GM12878 (cell line): ENCODE results near the gene SETD1A. TPM values are rescaled to one million over a fixed set of nuclear protein-coding genes. Genes with fewer than 3 reads are reported as not detected.

Source experiments
- ATAC-seq: fragments of 200-7000 bp; cut with Tn5 transposase; 3 replicates; pipeline ENCODE4 v1.9.1; 2020; ENCODE audit warnings: mild to moderate bottlenecking, moderate library complexity
- BruUV-seq: library from RNA; stranded (reverse); fragments of 400-500 nt; replicated peaks from 2 replicates; lab custom pipeline; 2021; lab: Mats Ljungman, UMichigan
- CTCF ChIA-PET: fragments of 300-600 bp; sonication (Branson Sonifier 250); formaldehyde crosslinking; extraction: SDS; loops from one replicate; lab custom pipeline; 2021; ENCODE audit warnings: inconsistent platforms; lab: Yijun Ruan, JAX
- POLR2A ChIA-PET: fragments of 350-600 bp; formaldehyde crosslinking; extraction: SDS; loops from one replicate; lab custom pipeline; 2021; ENCODE audit warnings: inconsistent platforms; lab: Charles Lee
- RAD21 ChIA-PET: fragments of 300-600 bp; sonication (Branson Sonifier 250); formaldehyde crosslinking; loops from one replicate; lab custom pipeline; 2023; ENCODE audit warnings: antibody characterized with exemption; ENCODE audit not compliant: unreplicated experiment; lab: Charles Lee
- SMC1A ChIA-PET: fragments of 300-600 bp; sonication (Branson Sonifier 250); formaldehyde crosslinking; loops from one replicate; lab custom pipeline; 2023; ENCODE audit not compliant: unreplicated experiment, uncharacterized antibody; lab: Charles Lee
- DNase-seq: peaks from one replicate; pipeline ENCODE4 v3.0.0-alpha.2; 2011; ENCODE audit warnings: low read depth, low spot score
- FAIRE-seq: peaks from 3 replicates; lab custom pipeline; 2011; peaks lifted over from hg19 to GRCh38; lab: Jason Lieb, UNC
- H2AFZ ChIP-seq: 2 replicates; pipeline ENCODE4 v1.6.0; 2011; ENCODE audit warnings: low read depth, low read length, control low read depth; ENCODE audit not compliant: control insufficient read depth
- H3K27ac ChIP-seq: 2 replicates; pipeline ENCODE4 v1.5.1; 2011; ENCODE audit warnings: control low read depth; ENCODE audit not compliant: control insufficient read depth, insufficient read depth
- H3K27me3 ChIP-seq, 2 experiments: replicated peaks in 1 of 2; 2 replicates each; pipeline versions ENCODE4 v1.6.0 to v1.6.1; 2011; ENCODE audit warnings: low read length in 1 of 2; ENCODE audit not compliant: control insufficient read depth in 2 of 2, insufficient read depth in 2 of 2
- H3K36me3 ChIP-seq, 2 experiments: 2 replicates each; pipeline ENCODE4 v1.5.1; 2011; ENCODE audit warnings: low read length in 1 of 2; ENCODE audit not compliant: control insufficient read depth in 2 of 2, insufficient read depth in 2 of 2
- H3K4me1 ChIP-seq: 2 replicates; pipeline ENCODE4 v1.6.1; 2011; ENCODE audit warnings: mild to moderate bottlenecking, low read length, moderate library complexity, mixed read lengths; ENCODE audit not compliant: control insufficient read depth, insufficient read depth
- H3K4me2 ChIP-seq: 2 replicates; pipeline ENCODE4 v1.6.0; 2011; ENCODE audit warnings: control low read depth; ENCODE audit not compliant: control insufficient read depth, insufficient read depth
- H3K4me3 ChIP-seq: fragments of 200-600 bp; sonication (generic); 2 replicates; pipeline ENCODE4 v1.5.1; 2016
- H3K79me2 ChIP-seq: 2 replicates; pipeline ENCODE4 v1.6.0; 2011; ENCODE audit warnings: low read length; ENCODE audit not compliant: control insufficient read depth, insufficient read depth
- H3K9ac ChIP-seq: 2 replicates; pipeline ENCODE4 v1.8.0; 2011; ENCODE audit warnings: low read length, control low read depth, mixed read lengths; ENCODE audit not compliant: control insufficient read depth, insufficient read depth
- H3K9me3 ChIP-seq: replicated peaks from 3 replicates; pipeline ENCODE4 v1.5.1; 2011; ENCODE audit warnings: mild to moderate bottlenecking, low read length; ENCODE audit not compliant: control insufficient read depth, insufficient read depth
- H4K20me1 ChIP-seq: 2 replicates; pipeline ENCODE4 v1.6.0; 2011; ENCODE audit not compliant: control insufficient read depth, insufficient read depth
- ATF3 ChIP-seq: IDR thresholded peaks from 2 replicates; pipeline ENCODE4 v1.6.1; 2011; ENCODE audit warnings: low read depth, mild to moderate bottlenecking, low read length, moderate library complexity, borderline replicate concordance; ENCODE audit errors: extremely low read depth
- ESRRA ChIP-seq: IDR thresholded peaks from 2 replicates; pipeline ENCODE4 v1.6.1; 2012; ENCODE audit warnings: mild to moderate bottlenecking, low read length, improper control_type of control experiment
- MXI1 ChIP-seq: fragments of 150-350 bp; IDR thresholded peaks from 2 replicates; pipeline ENCODE4 v1.6.1; 2011; ENCODE audit warnings: low read depth, mild to moderate bottlenecking, inconsistent platforms, low read length, improper control_type of control experiment
- PBX3 ChIP-seq: IDR thresholded peaks from 2 replicates; pipeline ENCODE4 v1.6.1; 2011; ENCODE audit warnings: mild to moderate bottlenecking, low read depth, low read length, moderate library complexity; ENCODE audit not compliant: insufficient replicate concordance
- RCOR1 ChIP-seq: conservative IDR thresholded peaks from 2 replicates; pipeline ENCODE4 v1.6.1; 2012; ENCODE audit warnings: low read depth, low read length, improper control_type of control experiment
- SREBF1 ChIP-seq: IDR thresholded peaks from 2 replicates; pipeline ENCODE4 v1.6.1; 2012; ENCODE audit warnings: mild to moderate bottlenecking, low read length
- STAT3 ChIP-seq: IDR thresholded peaks from 2 replicates; pipeline ENCODE4 v1.6.1; 2011; ENCODE audit warnings: low read depth, low read length, improper control_type of control experiment
- USF1 ChIP-seq: IDR thresholded peaks from 2 replicates; pipeline ENCODE4 v1.6.1; 2011; ENCODE audit warnings: borderline replicate concordance, low read depth, mild to moderate bottlenecking, moderate library complexity, mixed read lengths, low read length; ENCODE audit not compliant: insufficient read depth; ENCODE audit errors: extremely low read length
- ZNF274 ChIP-seq: IDR thresholded peaks from one replicate; pipeline ENCODE4 v1.8.0; 2011; ENCODE audit not compliant: insufficient read length, insufficient read depth
- WGBS: methylation state at CpG from one replicate; pipeline ENCODE4 v1.1.6; 2016; ENCODE audit warnings: low lambda C conversion rate; ENCODE audit not compliant: insufficient replicate concordance, insufficient coverage; ENCODE audit errors: missing lambda C conversion rate; 5-methylcytosine and 5-hydroxymethylcytosine counted together
- in situ Hi-C: fragments of 300-500 bp; cut with MboI; formaldehyde crosslinking; loops from 9 replicates; pipeline ENCODE4 v1.14.3; 2018; ENCODE audit warnings: mixed read lengths
- intact Hi-C: fragments of 100-400 bp; cut with micrococcal nuclease; formaldehyde crosslinking; loops from one replicate; pipeline ENCODE4 v1.14.2; 2022; ENCODE audit not compliant: unreplicated experiment
- polyA plus RNA-seq, 11 experiments: library from polyadenylated mRNA; depleted of rRNA in 4 of 11; unstranded in 6 of 11; stranded (reverse) in 5 of 11; fragments of >200 nt; fragmentation: Nextera tagmentation in 4 of 11; fragmentation: Illumina TruSeq in 1 of 11; extraction: Ambion mirVana in 4 of 11; extraction: Trizol in 1 of 11; gene quantifications; 1 replicate in 1 of 11; 2 replicates in 10 of 11; pipeline versions ENCODE4 v1.2.1 to v1.2.3, GENCODE V29; 2011 to 2016; ENCODE audit warnings: inconsistent platforms in 2 of 11, missing spikeins in 2 of 11, low read depth in 1 of 11
- total RNA-seq, 4 experiments: library from RNA; depleted of rRNA in 3 of 4; stranded (reverse); fragments of >200 nt in 3 of 4; fragmentation: Illumina TruSeq in 1 of 4; extraction: Trizol in 1 of 4; gene quantifications; 2 replicates each; pipeline versions ENCODE4 v1.2.1 to v1.2.3, GENCODE V29; 2013 to 2021

The SETD1A gene
- total and polyA plus RNA-seq, 10 of the 15 experiments (the other 5 are each of a cell fraction or from before 2014, with no cell fraction given), result 0.02 to 25.9 (median 4.9) TPM

GRCh38 chr16:30954993-30955392 lies 2.6 kb upstream of the SETD1A start:
- H4K20me1 ChIP-seq, result no peaks in the 10 kb centered on the region; the same call in 1 of the 2 replicates
- in situ Hi-C loops, result loop anchor here (10.0 kb wide), 2 partner anchors 760 to 920 kb away; partner anchors contain the start of gene ZNF267
- H2AFZ ChIP-seq, result no peak overlapping the region
- no peaks in the 10 kb centered on the region for H3K9me3 ChIP-seq
- H3K27me3 ChIP-seq, result no peaks in the 10 kb centered on the region
- BruUV-seq, result no TSS peak
- WGBS, result 98% methylated on average over 8 of the region's 8 CpGs
- no peak for TF ChIP-seq ZNF274
- TF ChIP-seq RCOR1, result no peak
- TF ChIP-seq PBX3, result no peak
- no peak for TF ChIP-seq SREBF1
- TF ChIP-seq USF1, result no peak
- no peak for TF ChIP-seq MXI1
- no peak for TF ChIP-seq STAT3
- TF ChIP-seq ESRRA, result no peak
- no peak for TF ChIP-seq ATF3
- H3K79me2 ChIP-seq, result peaks cover 20% of the 10 kb centered on the region
- ChIA-PET RAD21 (interaction anchor here (1.8 to 2.5 kb wide), 2 partner anchors 111 to 187 kb away, joined by 5 to 17 read pairs; no protein-coding TSS in a partner anchor), SMC1A (interaction anchor here (1.4 to 2.5 kb wide), 5 partner anchors 14 to 187 kb away, joined by 3 to 12 read pairs (median 7); partner anchors contain the start of genes HSD3B7, ZNF646 and ZNF668), CTCF (interaction anchor here (1.0 to 3.6 kb wide), 9 partner anchors 11 to 505 kb away, joined by 4 to 37 read pairs (median 14); partner anchors contain the start of genes VKORC1, ZNF646 and ZNF668), POLR2A (interaction anchor here (0.6 to 0.8 kb wide), 3 partner anchors 152 to 925 kb away, joined by 3 to 4 read pairs (median 3); no protein-coding TSS in a partner anchor)
- ATAC-seq, result no peak
- no peak overlapping the region for H3K4me2 ChIP-seq
- H3K36me3 ChIP-seq, result peaks cover 0 to 18% of the 10 kb centered on the region in 2 experiments; a peak in 3 of 4 replicates
- no peak overlapping the region for H3K9ac ChIP-seq
- peaks cover 22% of the 10 kb centered on the region for H3K4me1 ChIP-seq
- no peak for DNase-seq
- FAIRE-seq, result no peak
- intact Hi-C loops, result loop anchor here (10.0 kb wide), 2 partner anchors 140 to 920 kb away; partner anchors contain the start of genes VKORC1 and ZNF267
- H3K27ac ChIP-seq, result no peak overlapping the region
- no peak overlapping the region for H3K4me3 ChIP-seq
